Left colon (tissue), 2 donors: Measurements from ENCODE around the gene COA8. TPM values are rescaled to one million over a fixed set of nuclear protein-coding genes. Genes with fewer than 3 reads are reported as not detected.

ENCODE experiments used
- ATAC-seq: fragments of 200-7000 bp; cut with Tn5 transposase; one replicate; pipeline ENCODE4 v1.9.1; 2020; ENCODE audit warnings: mild to moderate bottlenecking, moderate library complexity
- DNase-seq, 2 donors: peaks; one replicate each; pipeline ENCODE4 v3.0.0-alpha.2; 2020
- intact Hi-C, 2 donors: fragments of 100-400 bp; cut with DNase I in 1 of 2; cut with micrococcal nuclease in 1 of 2; formaldehyde crosslinking; loops; one replicate each; pipeline versions ENCODE4 v1.11.2 to v1.14.0; 2022; cut with DNase I, micrococcal nuclease
- total RNA-seq, 2 donors: library from RNA; stranded (reverse); fragmentation: NEBNext Ultra II Directional; extraction: Animal tissue kit (Norgen Biotek cat#: 25700); gene quantifications; one replicate each; pipeline ENCODE4 v1.2.1, GENCODE V29; 2021
- donor health status: DM: no; HTN: no; CAD: no.
- donor health status: DM: yes; HTN: yes; CAD: no.

COA8 gene
- total RNA-seq, 2 donors from 2014 or later: 27.4 to 33.4 TPM

GRCh38 chr14:103627073-103628025, 64.6 kb downstream of the COA8 start:
- ATAC-seq (peak; percentile 41), DNase-seq (peak in 1 of 2 donors; percentile 22)
- intact Hi-C loops: loop anchor here in 1 of 2 donors (10.0 kb wide), 1 partner anchor 53 kb away; no protein-coding TSS in a partner anchor

DNA sequence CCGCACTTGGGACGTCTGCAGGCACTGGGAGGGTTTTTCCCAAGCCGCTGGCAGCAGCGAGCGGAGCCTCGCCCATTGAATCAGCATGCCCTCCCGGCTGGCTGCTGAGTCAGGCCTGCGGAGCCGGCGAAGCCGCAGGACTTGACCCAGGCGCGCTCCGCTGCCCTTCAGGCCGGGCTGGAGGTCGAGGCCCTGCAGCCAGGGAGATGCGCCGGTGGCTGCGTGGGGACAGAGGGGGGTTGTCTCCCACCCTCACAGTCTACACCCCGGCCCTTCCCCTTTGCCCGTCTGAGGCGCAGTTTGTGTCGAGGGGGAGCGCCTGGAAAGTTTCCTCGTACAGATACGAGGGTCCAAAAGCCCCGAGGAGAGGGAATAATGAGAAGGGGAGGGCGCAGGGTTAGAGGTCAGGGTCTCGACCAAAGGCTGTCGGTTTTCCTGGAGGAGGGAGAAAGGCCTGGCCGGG, 65.5 kb downstream of the COA8 start:
- intact Hi-C loops: loop anchor here in 1 of 2 donors (10.0 kb wide), 1 partner anchor 53 kb away; no protein-coding TSS in a partner anchor
- DNase-seq (peak; percentile 83 to 85), ATAC-seq (peak; percentile 74)

DNA sequence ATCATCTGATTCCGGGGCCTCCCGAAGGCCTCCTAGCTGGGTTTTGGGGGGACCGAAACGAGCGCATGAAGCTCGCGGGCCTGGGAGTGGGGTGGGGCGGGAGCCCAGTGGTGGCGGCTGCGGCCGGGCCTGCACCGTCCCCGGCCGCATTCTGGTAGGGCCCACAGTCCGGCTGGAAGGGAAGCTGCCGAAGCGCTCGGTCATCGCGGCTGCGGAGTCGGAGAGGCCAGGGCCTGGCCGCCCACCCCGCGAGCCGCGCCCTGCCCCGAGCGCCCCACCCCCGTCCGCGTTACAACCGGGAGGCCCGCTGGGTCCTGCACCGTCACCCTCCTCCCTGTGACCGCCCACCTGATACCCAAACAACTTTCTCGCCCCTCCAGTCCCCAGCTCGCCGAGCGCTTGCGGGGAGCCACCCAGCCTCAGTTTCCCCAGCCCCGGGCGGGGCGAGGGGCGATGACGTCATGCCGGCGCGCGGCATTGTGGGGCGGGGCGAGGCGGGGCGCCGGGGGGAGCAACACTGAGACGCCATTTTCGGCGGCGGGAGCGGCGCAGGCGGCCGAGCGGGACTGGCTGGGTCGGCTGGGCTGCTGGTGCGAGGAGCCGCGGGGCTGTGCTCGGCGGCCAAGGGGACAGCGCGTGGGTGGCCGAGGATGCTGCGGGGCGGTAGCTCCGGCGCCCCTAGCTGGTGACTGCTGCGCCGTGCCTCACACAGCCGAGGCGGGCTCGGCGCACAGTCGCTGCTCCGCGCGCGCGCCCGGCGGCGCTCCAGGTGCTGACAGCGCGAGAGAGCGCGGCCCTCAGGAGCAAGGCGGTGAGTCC, 66.1 kb downstream of the COA8 start, which contains the start of gene KLC1:
KLC1 (plus strand) TSS at position 528 of the 819 bp plus-strand sequence. CDS start 25,354 bp downstream, outside the sequence.
- intact Hi-C loops: loop anchor here in 1 of 2 donors (10.0 kb wide), 1 partner anchor 54 kb away; no protein-coding TSS in a partner anchor
- peak; percentile 76 for ATAC-seq

GRCh38 chr14:103629503-103630121, 66.9 kb downstream of the COA8 start:
- DNase-seq: peak; percentile 60 to 70
- peak; percentile 45 for ATAC-seq
- intact Hi-C loops: loop anchor here in 1 of 2 donors (10.0 kb wide), 1 partner anchor 55 kb away; no protein-coding TSS in a partner anchor

More for the DNA sequence above, 66.1 kb downstream of the COA8 start, which contains the start of gene KLC1:
- peak; percentile 78 to 90 for DNase-seq

GRCh38 chr14:103630364-103631108, 67.8 kb downstream of the COA8 start:
- ATAC-seq: no peak
- no peak for DNase-seq
- intact Hi-C loops: no loop called here

DNA sequence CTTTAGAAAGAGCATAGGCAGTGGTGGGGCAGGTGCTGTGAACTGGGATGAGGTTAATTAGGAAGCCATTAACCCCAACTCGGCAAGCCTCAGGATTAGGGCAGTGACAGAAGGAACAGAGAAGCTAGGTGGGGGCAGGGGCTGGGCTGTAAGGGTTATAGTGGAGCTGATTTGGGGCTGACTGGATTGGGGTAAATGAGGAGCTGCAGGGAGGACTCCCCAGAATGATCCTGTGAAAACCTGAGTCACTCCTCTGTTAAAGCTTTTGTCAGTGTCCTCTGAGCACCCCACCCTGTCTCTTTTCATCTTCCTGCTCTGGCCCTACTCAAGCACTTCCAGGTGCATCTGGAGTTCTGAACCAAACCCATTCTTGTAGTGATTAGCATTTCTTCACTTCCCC, 70.6 kb downstream of the COA8 start:
- ATAC-seq (no peak), DNase-seq (no peak)
- intact Hi-C loops: no loop called here

GRCh38 chr14:103634156-103634555, 71.4 kb downstream of the COA8 start:
- no peak for DNase-seq
- intact Hi-C loops: no loop called here
- no peak for ATAC-seq

- no peak for DNase-seq
- no peak for ATAC-seq
- intact Hi-C loops: no loop called here
These were observed 75.8 kb downstream of the COA8 start for GRCh38 chr14:103638594-103638993.

Other genes starting within 250 kb of the COA8 start
- 100 to 1,000 TPM; 222 to 295 TPM for gene EIF5, start 228.7 kb upstream of the COA8 start, total RNA-seq
- 10 to 100 TPM; 55.6 to 68.4 TPM for gene MARK3, start 177.5 kb upstream of the COA8 start, total RNA-seq
- 1,000 to 10,000 TPM; 1,945 to 3,680 TPM for gene CKB, start 40.1 kb upstream of the COA8 start, total RNA-seq
- gene TRMT61A, start 33.8 kb upstream of the COA8 start, total RNA-seq: 10 to 100 TPM; 10.1 to 10.6 TPM
- 10 to 100 TPM; 27.0 to 29.9 TPM for gene BAG5, start 303 bp upstream of the COA8 start, total RNA-seq
- 10 to 100 TPM; 83.6 to 88.0 TPM for gene KLC1, start 66.3 kb downstream of the COA8 start, total RNA-seq
- gene XRCC3, start 152.5 kb downstream of the COA8 start, total RNA-seq: 10 to 100 TPM in 1 of 2 donors, 1 to 10 TPM in 1; 7.9 to 16.2 TPM
- gene ZFYVE21, start 152.8 kb downstream of the COA8 start, total RNA-seq: 10 to 100 TPM; 51.2 to 54.9 TPM